HG02938 (cell line): ENCODE data around the gene PRPF19.
A peak's percentile ranks its signal among the peaks of the same experiment; 100 is the strongest.

ENCODE experiments used
- ATAC-seq: cut with Tn5 transposase; IDR thresholded peaks from one replicate; pipeline ENCODE4 v1.9.1; 2021; ENCODE audit warnings: mild to moderate bottlenecking, moderate library complexity; ENCODE audit not compliant: unreplicated experiment

Gene PRPF19

GRCh38 chr11:60845338-60845737 lies 61.0 kb downstream of the PRPF19 start:
- ATAC-seq = no peak

- no peak for ATAC-seq
Measured at GRCh38 chr11:60844870-60845221, 61.5 kb downstream of the PRPF19 start.

- no peak for ATAC-seq
Measured at GRCh38 chr11:60844045-60844869, 62.1 kb downstream of the PRPF19 start.

- ATAC-seq = no peak
Measured at GRCh38 chr11:60842668-60843600, 63.5 kb downstream of the PRPF19 start.

- ATAC-seq = peak; percentile 72
Measured at GRCh38 chr11:60841797-60842667, 64.4 kb downstream of the PRPF19 start, which contains the start of gene CCDC86. Gene CCDC86 (plus strand): TSS chr11:60842113. CDS start chr11:60842125, 12 bp downstream.
